ENCODE data around the gene ZNF526. TPM values are rescaled to one million over a fixed set of nuclear protein-coding genes. Genes with fewer than 3 reads are reported as not detected.

The ZNF526 gene
- total RNA-seq, 3 donors from 2014 or later = 4.0 to 6.9 (median 6.0) TPM

GRCh38 chr19:42174958-42175734 lies 45.0 kb upstream of the ZNF526 start:
- intact Hi-C loops (cut with DNase I; ENCODE audit: low total_unique reads) = no loop called here
- H3K27me3 ChIP-seq = peaks cover 2 to 48% of the 10 kb centered on the region in 2 donors

GRCh38 chr19:42175952-42176648 lies 44.0 kb upstream of the ZNF526 start:
- intact Hi-C loops (cut with DNase I; ENCODE audit: low total_unique reads) = no loop called here
- no peak overlapping the region for H3K27ac ChIP-seq

More at GRCh38 chr19:42174958-42175734, 45.0 kb upstream of the ZNF526 start:
- no peak overlapping the region for H3K4me3 ChIP-seq
- no peaks in the 10 kb centered on the region for H3K36me3 ChIP-seq
- no peaks in the 10 kb centered on the region for H3K9me3 ChIP-seq
- no peak for DNase-seq (ENCODE audit: low spot score in 2 of 2)
- H3K27ac ChIP-seq = no peak overlapping the region
- H3K4me1 ChIP-seq = peaks cover 0 to 6% of the 10 kb centered on the region in 2 donors
- TF ChIP-seq POLR2A (IDR thresholded peaks at IDR 0.05) (no peak), CTCF (IDR thresholded peaks at IDR 0.05) (no peak), POLR2AphosphoS5 (IDR thresholded peaks at IDR 0.05) (no peak)

GRCh38 chr19:42176649-42176989 lies 43.5 kb upstream of the ZNF526 start:
- Histone ChIP-seq H3K4me1 (peaks cover 0 to 6% of the 10 kb centered on the region in 2 donors), H3K4me3 (peak overlapping the region; percentile 30 to 66 (median 50)), H3K36me3 (no peaks in the 10 kb centered on the region), H3K27me3 (peaks cover 2 to 63% of the 10 kb centered on the region in 2 donors), H3K9me3 (no peaks in the 10 kb centered on the region), H3K27ac (no peak overlapping the region)
- no peak for DNase-seq (ENCODE audit: low spot score in 2 of 2)
- TF ChIP-seq POLR2A (IDR thresholded peaks at IDR 0.05) (no peak), POLR2AphosphoS5 (IDR thresholded peaks at IDR 0.05) (no peak), CTCF (IDR thresholded peaks at IDR 0.05) (no peak)
- intact Hi-C loops (cut with DNase I; ENCODE audit: low total_unique reads) = no loop called here

More at GRCh38 chr19:42175952-42176648, 44.0 kb upstream of the ZNF526 start:
- Histone ChIP-seq H3K27me3 (peaks cover 2 to 57% of the 10 kb centered on the region in 2 donors), H3K9me3 (no peaks in the 10 kb centered on the region), H3K36me3 (no peaks in the 10 kb centered on the region), H3K4me1 (peaks cover 0 to 6% of the 10 kb centered on the region in 2 donors), H3K4me3 (peak overlapping the region; percentile 30 to 66 (median 50))
- TF ChIP-seq CTCF (IDR thresholded peaks at IDR 0.05) (no peak), POLR2AphosphoS5 (IDR thresholded peaks at IDR 0.05) (no peak), POLR2A (IDR thresholded peaks at IDR 0.05) (no peak)
- DNase-seq (ENCODE audit: low spot score in 2 of 2) = no peak

GRCh38 chr19:42176990-42177685 lies 43.0 kb upstream of the ZNF526 start:
- Histone ChIP-seq H3K27me3 (peaks cover 2 to 65% of the 10 kb centered on the region in 2 donors), H3K36me3 (no peaks in the 10 kb centered on the region), H3K27ac (no peak overlapping the region), H3K9me3 (no peaks in the 10 kb centered on the region), H3K4me3 (peak overlapping the region; percentile 30 to 66 (median 50)), H3K4me1 (peaks cover 0 to 6% of the 10 kb centered on the region in 2 donors)
- DNase-seq (ENCODE audit: low spot score in 2 of 2) = peak; percentile 42 to 61
- intact Hi-C loops (cut with DNase I; ENCODE audit: low total_unique reads) = no loop called here
- no peak for TF ChIP-seq CTCF (IDR thresholded peaks at IDR 0.05)
- TF ChIP-seq POLR2A (IDR thresholded peaks at IDR 0.05) = no peak
- TF ChIP-seq POLR2AphosphoS5 (IDR thresholded peaks at IDR 0.05) = no peak
